ENCODE results near the gene CCDC74A. TPM values are rescaled to one million over a fixed set of nuclear protein-coding genes. Genes with fewer than 3 reads are reported as not detected.
A peak's percentile ranks its signal among the peaks of the same experiment; 100 is the strongest.
"Not testable (repeated sequence)": the region's sequence is repeated elsewhere in the genome, so short reads cannot be mapped to it uniquely, and the experiment has no call there.

The CCDC74A gene
- total and polyA plus RNA-seq, 11 donors = 0.46 to 2.7 (median 1.3) TPM

GRCh38 chr2:131543385-131543891, 15.8 kb downstream of the CCDC74A start:
- no peak for DNase-seq
- intact Hi-C loops (cut with DNase I) = no loop called here

GRCh38 chr2:131544006-131544812, 16.5 kb downstream of the CCDC74A start:
- H3K27me3 ChIP-seq; ATAC-seq; H3K4me3 ChIP-seq; H3K36me3 ChIP-seq; H3K27ac ChIP-seq; H3K9me3 ChIP-seq; DNase-seq; H3K4me1 ChIP-seq; intact Hi-C loops (cut with DNase I): not testable (repeated sequence)
- WGBS, 4 donors = 85 to 90% (median 86%) methylated on average over 12 to 22 of the region's 26 CpGs

More at GRCh38 chr2:131543385-131543891, 15.8 kb downstream of the CCDC74A start:
- ATAC-seq = no peak
- no peak for TF ChIP-seq CTCF (IDR thresholded peaks at IDR 0.05)
- no peak for TF ChIP-seq POLR2A (IDR thresholded peaks at IDR 0.05)
- Histone ChIP-seq H3K27ac (no peak overlapping the region), H3K4me1 (no peaks in the 10 kb centered on the region), H3K36me3 (no peaks in the 10 kb centered on the region), H3K4me3 (no peak overlapping the region), H3K9me3 (no peaks in the 10 kb centered on the region), H3K27me3 (no peaks in the 10 kb centered on the region)
- 93 to 96% (median 95%) methylated on average over 21 to 22 of the region's 22 CpGs for WGBS, 4 donors

GRCh38 chr2:131544813-131545165, 17.1 kb downstream of the CCDC74A start:
- 91 to 97% methylated on average over 3 of the region's 7 CpGs; no CpG with 5 or more reads in 2 of the 4 donors for WGBS, 4 donors

GRCh38 chr2:131552871-131553270, 25.2 kb downstream of the CCDC74A start:
- Histone ChIP-seq H3K36me3 (no peaks in the 10 kb centered on the region), H3K4me3 (no peak overlapping the region), H3K4me1 (no peaks in the 10 kb centered on the region), H3K27me3 (peaks cover 0 to 3% (median 0%) of the 10 kb centered on the region in 9 donors), H3K9me3 (no peaks in the 10 kb centered on the region), H3K27ac (no peak overlapping the region)
- TF ChIP-seq POLR2A (IDR thresholded peaks at IDR 0.05) (no peak), CTCF (IDR thresholded peaks at IDR 0.05) (no peak)
- peak in 1 of 5 donors; percentile 30 for DNase-seq
- WGBS, 4 donors = 62 to 81% (median 72%) methylated on average over 11 of the region's 11 CpGs
- intact Hi-C loops (cut with DNase I) = no loop called here
- no peak for ATAC-seq

More at GRCh38 chr2:131544813-131545165, 17.1 kb downstream of the CCDC74A start:
- DNase-seq; H3K27me3 ChIP-seq; H3K4me3 ChIP-seq; H3K9me3 ChIP-seq; intact Hi-C loops (cut with DNase I); ATAC-seq; H3K36me3 ChIP-seq; H3K27ac ChIP-seq; H3K4me1 ChIP-seq: not testable (repeated sequence)

GRCh38 chr2:131556998-131557397, 29.3 kb downstream of the CCDC74A start:
- 83 to 96% (median 83%) methylated on average over 7 of the region's 7 CpGs for WGBS, 4 donors
- intact Hi-C loops (cut with DNase I) = no loop called here
- peaks cover 0 to 16% (median 0%) of the 10 kb centered on the region in 9 donors for H3K27me3 ChIP-seq
- ATAC-seq (no peak), DNase-seq (no peak)
- H3K27ac ChIP-seq = no peak overlapping the region
- H3K4me1 ChIP-seq = no peaks in the 10 kb centered on the region
- no peak overlapping the region for H3K4me3 ChIP-seq
- H3K36me3 ChIP-seq = no peaks in the 10 kb centered on the region
- TF ChIP-seq CTCF (IDR thresholded peaks at IDR 0.05) = no peak
- TF ChIP-seq POLR2A (IDR thresholded peaks at IDR 0.05) = no peak
- H3K9me3 ChIP-seq = no peaks in the 10 kb centered on the region

All from heart left ventricle (tissue), 16 donors.